Panc1 (cell line): ENCODE data around the gene RPS24. TPM values are rescaled to one million over a fixed set of nuclear protein-coding genes. Genes with fewer than 3 reads are reported as not detected.

Source experiments
- ATAC-seq: fragments of 200-7000 bp; cut with Tn5 transposase; 2 replicates; pipeline ENCODE4 v1.9.1; 2020; ENCODE audit warnings: mild to moderate bottlenecking, moderate library complexity
- BruUV-seq: library from RNA; stranded (reverse); fragments of 400-500 nt; replicated peaks from 2 replicates; lab custom pipeline; 2021; lab: Mats Ljungman, UMichigan
- CTCF ChIA-PET: fragments of 300-600 bp; sonication (Branson Sonifier 250); formaldehyde crosslinking; loops from one replicate; lab custom pipeline; 2022; ENCODE audit warnings: antibody characterized with exemption; lab: Charles Lee
- POLR2A ChIA-PET: fragments of 300-600 bp; sonication (Branson Sonifier 250); formaldehyde crosslinking; loops from one replicate; lab custom pipeline; 2022; ENCODE audit warnings: antibody characterized with exemption; lab: Charles Lee
- DNase-seq: peaks from one replicate; pipeline ENCODE4 v3.0.0-alpha.2; 2010; ENCODE audit warnings: low read depth, low spot score
- H3K27ac ChIP-seq: 2 replicates; pipeline ENCODE4 v1.5.1; 2011; ENCODE audit warnings: mild to moderate bottlenecking, low read length, inconsistent platforms
- H3K27me3 ChIP-seq: fragments of 200-500 bp; sonication (Bioruptor generic); 2 replicates; pipeline ENCODE4 v1.6.0; 2014; ENCODE audit warnings: low read length, inconsistent platforms; ENCODE audit not compliant: control insufficient read depth, insufficient read depth
- H3K36me3 ChIP-seq: fragments of 200-500 bp; sonication (Bioruptor generic); 2 replicates; pipeline ENCODE4 v1.5.1; 2014; ENCODE audit warnings: inconsistent platforms, mild to moderate bottlenecking, low read length, moderate library complexity; ENCODE audit not compliant: control insufficient read depth, insufficient read depth
- H3K4me1 ChIP-seq: 2 replicates; pipeline ENCODE4 v1.5.1; 2011; ENCODE audit warnings: inconsistent platforms, mild to moderate bottlenecking, low read length, moderate library complexity; ENCODE audit not compliant: control insufficient read depth, insufficient read depth
- H3K4me3 ChIP-seq, 2 experiments: 2 replicates each; pipeline ENCODE4 v1.5.1; 2011 to 2012; ENCODE audit warnings: low read depth in 2 of 2, low read length in 2 of 2, mild to moderate bottlenecking in 2 of 2, inconsistent platforms in 1 of 2, moderate library complexity in 1 of 2
- H3K9me3 ChIP-seq: fragments of 200-500 bp; sonication (Bioruptor generic); 2 replicates; pipeline ENCODE4 v1.5.1; 2014; ENCODE audit warnings: low read depth, mild to moderate bottlenecking, inconsistent platforms, low read length, moderate library complexity; ENCODE audit not compliant: control insufficient read depth, insufficient read depth
- CTCF ChIP-seq: fragments of 450-650 bp; IDR thresholded peaks from 2 replicates; pipeline ENCODE4 v1.5.1; 2017; ENCODE audit warnings: mild to moderate bottlenecking
- POLR2AphosphoS5 ChIP-seq: IDR thresholded peaks from 2 replicates; pipeline ENCODE4 v1.6.1; 2012; ENCODE audit warnings: mild to moderate bottlenecking, low read depth, low read length, moderate library complexity
- REST ChIP-seq, 2 experiments: IDR thresholded peaks; 2 replicates each; pipeline ENCODE4 v1.6.1; 2011 to 2012; ENCODE audit warnings: low read depth in 2 of 2, control low read depth in 1 of 2, low read length in 1 of 2, mild to moderate bottlenecking in 1 of 2, moderate library complexity in 1 of 2; ENCODE audit not compliant: insufficient read depth in 1 of 2
- SIN3A ChIP-seq: IDR thresholded peaks from 2 replicates; pipeline ENCODE4 v1.6.1; 2012; ENCODE audit warnings: low read depth, mild to moderate bottlenecking, low read length, moderate library complexity, borderline replicate concordance; ENCODE audit not compliant: insufficient read depth
- TCF7L2 ChIP-seq: IDR thresholded peaks from 2 replicates; pipeline ENCODE4 v1.6.1; 2011; ENCODE audit warnings: mild to moderate bottlenecking, low read depth, low read length, inconsistent platforms
- in situ Hi-C: cut with HindIII; loops from 2 replicates; pipeline ENCODE4 v1.10.0; 2016; ENCODE audit warnings: low sequenced_read_pairs, low pct_unique_long_range_greater_than_20kb
- intact Hi-C: fragments of 100-400 bp; cut with micrococcal nuclease; formaldehyde crosslinking; loops from one replicate; pipeline ENCODE4 v1.10.0; 2022; ENCODE audit not compliant: unreplicated experiment
- total RNA-seq: library from RNA; stranded (reverse); gene quantifications from one replicate; pipeline ENCODE4 v1.2.1, GENCODE V29; 2021; ENCODE audit not compliant: unreplicated experiment

RPS24 gene
- total RNA-seq, 1 experiment from 2014 or later = 1,400 TPM

- POLR2A ChIA-PET = no interaction called here
- H3K9me3 ChIP-seq = no peaks in the 10 kb centered on the region
- intact Hi-C loops (no loop called here), in situ Hi-C loops (no loop called here)
- H3K4me1 ChIP-seq = no peaks in the 10 kb centered on the region
- DNase-seq (no peak), ATAC-seq (no peak)
- no peaks in the 10 kb centered on the region for H3K27me3 ChIP-seq
- TF ChIP-seq CTCF (no peak), SIN3A (no peak), TCF7L2 (no peak), POLR2AphosphoS5 (no peak), REST (IDR thresholded peaks at IDR 0.05; ENCODE audit: insufficient read depth in 1 of 2, low read depth in 2 of 2, low read length in 1 of 2) (no peak)
- H3K27ac ChIP-seq = no peak overlapping the region
- H3K4me3 ChIP-seq = no peak overlapping the region
- BruUV-seq = no TSS peak
- CTCF ChIA-PET = no interaction called here
- peaks cover 38% of the 10 kb centered on the region for H3K36me3 ChIP-seq
These were observed 30.9 kb upstream of the RPS24 start for GRCh38 chr10:78002541-78003288.

GRCh38 chr10:78004215-78005026 is 29.2 kb upstream of the RPS24 start:
- POLR2A ChIA-PET = interaction anchor here (0.5 kb wide), 1 partner anchor 1391 kb away, joined by 3 read pairs; no protein-coding TSS in a partner anchor
- CTCF ChIA-PET = no interaction called here
- peak; percentile 36 for ATAC-seq

More at GRCh38 chr10:78004215-78005026, 29.2 kb upstream of the RPS24 start:
- no peak overlapping the region for H3K27ac ChIP-seq
- BruUV-seq = no TSS peak
- peaks cover 45% of the 10 kb centered on the region for H3K36me3 ChIP-seq
- no peaks in the 10 kb centered on the region for H3K27me3 ChIP-seq
- intact Hi-C loops = no loop called here
- no peak overlapping the region for H3K4me3 ChIP-seq
- DNase-seq = no peak
- H3K9me3 ChIP-seq = no peaks in the 10 kb centered on the region
- no peaks in the 10 kb centered on the region for H3K4me1 ChIP-seq
- TF ChIP-seq REST (IDR thresholded peaks at IDR 0.05; ENCODE audit: insufficient read depth in 1 of 2, low read depth in 2 of 2, low read length in 1 of 2) (no peak), CTCF (no peak; the same call in 1 of the 2 replicates), SIN3A (no peak), POLR2AphosphoS5 (no peak), TCF7L2 (no peak)
- in situ Hi-C loops = no loop called here
